ENCODE measurements around the gene NDUFAB1.

The NDUFAB1 gene

DNA sequence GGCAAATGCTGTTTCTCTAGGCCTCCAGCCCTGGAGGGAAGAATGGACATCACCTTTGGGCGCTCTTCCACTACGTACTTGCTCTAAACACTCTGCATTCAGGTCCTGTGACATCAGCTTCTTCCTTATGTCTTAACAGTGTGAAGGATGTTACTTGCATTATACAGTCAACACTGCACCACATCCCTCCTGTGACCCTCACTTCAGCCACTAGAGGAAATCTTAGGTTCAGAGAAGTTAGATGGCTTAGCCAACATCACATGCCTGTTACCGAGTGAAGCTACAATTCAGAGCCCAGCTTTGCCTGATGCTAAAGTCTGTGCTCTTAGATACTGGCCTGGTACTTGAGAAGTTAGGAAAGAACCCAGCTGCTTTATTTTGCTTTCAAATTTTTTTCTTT is 20.3 kb downstream of the NDUFAB1 start:
- H3K27ac ChIP-seq: no peak overlapping the region
- DNase-seq (ENCODE audit: low spot score): no peak
- TF ChIP-seq, protein P1, sequence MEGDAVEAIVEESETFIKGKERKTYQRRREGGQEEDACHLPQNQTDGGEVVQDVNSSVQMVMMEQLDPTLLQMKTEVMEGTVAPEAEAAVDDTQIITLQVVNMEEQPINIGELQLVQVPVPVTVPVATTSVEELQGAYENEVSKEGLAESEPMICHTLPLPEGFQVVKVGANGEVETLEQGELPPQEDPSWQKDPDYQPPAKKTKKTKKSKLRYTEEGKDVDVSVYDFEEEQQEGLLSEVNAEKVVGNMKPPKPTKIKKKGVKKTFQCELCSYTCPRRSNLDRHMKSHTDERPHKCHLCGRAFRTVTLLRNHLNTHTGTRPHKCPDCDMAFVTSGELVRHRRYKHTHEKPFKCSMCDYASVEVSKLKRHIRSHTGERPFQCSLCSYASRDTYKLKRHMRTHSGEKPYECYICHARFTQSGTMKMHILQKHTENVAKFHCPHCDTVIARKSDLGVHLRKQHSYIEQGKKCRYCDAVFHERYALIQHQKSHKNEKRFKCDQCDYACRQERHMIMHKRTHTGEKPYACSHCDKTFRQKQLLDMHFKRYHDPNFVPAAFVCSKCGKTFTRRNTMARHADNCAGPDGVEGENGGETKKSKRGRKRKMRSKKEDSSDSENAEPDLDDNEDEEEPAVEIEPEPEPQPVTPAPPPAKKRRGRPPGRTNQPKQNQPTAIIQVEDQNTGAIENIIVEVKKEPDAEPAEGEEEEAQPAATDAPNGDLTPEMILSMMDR (conservative IDR thresholded peaks at IDR 0.05; ENCODE audit: low read depth): no peak
- POLR2A ChIA-PET (ENCODE audit: low non-redundant PET): no interaction called here
- CTCF ChIA-PET: no interaction called here

DNA sequence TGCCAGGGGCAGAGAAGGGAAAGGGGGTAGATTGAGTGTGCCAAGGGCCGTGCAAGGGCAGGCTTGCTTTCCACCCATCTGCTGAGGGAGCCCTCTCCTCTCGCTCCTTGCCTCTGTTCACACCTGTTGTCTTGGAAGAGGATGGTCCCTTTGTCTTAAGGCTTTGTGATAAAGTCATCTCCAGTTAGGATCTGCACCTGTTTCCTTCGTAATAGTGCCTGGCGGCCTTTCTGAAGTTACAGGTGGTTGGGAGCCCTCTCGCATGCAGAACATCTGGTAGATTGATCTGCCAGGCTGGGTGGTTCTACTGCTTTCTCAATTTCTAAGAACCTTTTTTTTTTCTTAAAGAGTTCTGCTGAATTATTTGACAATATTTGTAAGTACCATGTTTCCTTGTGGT is 22.3 kb downstream of the NDUFAB1 start:
- POLR2A ChIA-PET (ENCODE audit: low non-redundant PET): no interaction called here
- DNase-seq (ENCODE audit: low spot score): no peak
- TF ChIP-seq, protein P1 (conservative IDR thresholded peaks at IDR 0.05; ENCODE audit: low read depth): no peak
- CTCF ChIA-PET: no interaction called here
- no peak overlapping the region for H3K27ac ChIP-seq

DNA sequence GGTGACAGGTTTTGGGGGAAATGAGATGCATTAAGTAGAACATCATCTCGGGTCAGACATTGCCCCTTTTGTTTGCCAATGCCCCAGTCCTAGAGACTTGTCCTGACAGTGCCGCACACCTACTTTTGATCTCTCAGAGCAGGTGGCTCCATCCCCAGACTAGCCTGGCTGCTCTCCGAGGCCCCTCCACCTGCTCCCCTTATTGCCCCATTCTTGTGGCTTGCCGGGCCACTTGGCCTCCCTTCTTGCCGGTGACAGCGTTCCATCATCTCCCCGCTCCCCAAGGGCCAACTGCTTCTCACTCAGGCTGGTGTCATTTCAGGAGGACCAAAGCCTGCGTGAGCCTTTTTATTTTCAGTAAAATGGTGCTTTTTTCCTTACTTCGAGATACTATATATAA is 23.7 kb downstream of the NDUFAB1 start:
- TF ChIP-seq, protein P1 (conservative IDR thresholded peaks at IDR 0.05; ENCODE audit: low read depth): no peak
- no peak overlapping the region for H3K27ac ChIP-seq
- ChIA-PET CTCF (no interaction called here), POLR2A (ENCODE audit: low non-redundant PET) (no interaction called here)
- DNase-seq (ENCODE audit: low spot score): no peak

DNA sequence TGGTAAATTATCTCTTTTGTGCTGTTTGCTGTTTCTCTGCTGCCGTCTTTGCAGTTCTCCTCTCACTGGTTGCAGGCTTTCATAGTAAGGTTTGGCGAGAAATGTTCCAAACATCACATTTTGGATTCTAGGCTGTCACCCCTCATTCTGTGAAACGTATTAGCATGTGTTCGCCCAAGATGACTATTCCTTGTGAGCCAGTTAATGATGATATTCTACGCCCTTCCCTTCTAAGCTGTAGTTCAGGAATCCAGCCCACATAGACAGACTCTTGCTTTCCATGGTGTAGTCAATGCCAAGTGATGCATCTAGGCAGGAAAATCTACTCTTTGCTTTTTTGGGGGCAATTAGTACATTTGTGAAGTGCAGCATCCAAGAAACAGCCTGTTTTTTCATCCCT is 24.2 kb downstream of the NDUFAB1 start:
- TF ChIP-seq, protein P1 (conservative IDR thresholded peaks at IDR 0.05; ENCODE audit: low read depth): no peak
- H3K27ac ChIP-seq: no peak overlapping the region
- no peak for DNase-seq (ENCODE audit: low spot score)
- ChIA-PET POLR2A (ENCODE audit: low non-redundant PET) (no interaction called here), CTCF (no interaction called here)

DNA sequence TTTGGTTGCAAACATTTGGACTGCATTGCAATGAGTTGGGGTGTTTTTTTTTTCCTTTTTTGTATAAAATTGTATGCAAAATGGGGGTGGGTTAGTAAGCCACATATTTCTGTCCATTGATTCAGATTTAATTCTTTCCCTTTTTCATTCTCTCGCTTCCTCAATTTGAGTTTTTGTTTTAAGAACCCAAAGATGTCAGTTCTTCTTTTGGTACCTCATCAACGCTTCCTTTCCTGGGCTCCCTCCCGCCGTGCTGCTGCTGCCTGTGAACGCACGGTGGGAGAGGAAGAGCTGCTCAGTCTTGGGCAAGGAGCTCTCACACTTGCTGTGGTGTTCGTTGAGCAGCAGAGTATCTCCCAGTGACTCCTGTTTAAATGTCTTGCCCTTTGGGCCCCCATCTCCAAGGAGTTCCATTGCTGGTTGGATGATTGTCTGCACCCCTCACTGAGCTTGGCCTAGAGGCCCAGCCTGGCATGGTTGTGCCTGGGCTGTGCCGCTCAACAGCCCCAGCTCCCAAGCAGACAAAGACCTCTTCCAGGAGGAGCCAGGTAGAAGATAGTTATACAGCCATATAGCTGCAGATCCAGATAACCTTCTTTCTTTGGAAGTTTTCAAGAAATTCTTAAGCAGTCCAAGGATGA is 25.0 kb downstream of the NDUFAB1 start:
- TF ChIP-seq, protein P1 (conservative IDR thresholded peaks at IDR 0.05; ENCODE audit: low read depth): no peak
- DNase-seq (ENCODE audit: low spot score): no peak
- ChIA-PET POLR2A (ENCODE audit: low non-redundant PET) (no interaction called here), CTCF (interaction anchor here (0.7 kb wide), 1 partner anchor 134 kb away, joined by 3 read pairs; no protein-coding TSS in a partner anchor)
- no peak overlapping the region for H3K27ac ChIP-seq

DNA sequence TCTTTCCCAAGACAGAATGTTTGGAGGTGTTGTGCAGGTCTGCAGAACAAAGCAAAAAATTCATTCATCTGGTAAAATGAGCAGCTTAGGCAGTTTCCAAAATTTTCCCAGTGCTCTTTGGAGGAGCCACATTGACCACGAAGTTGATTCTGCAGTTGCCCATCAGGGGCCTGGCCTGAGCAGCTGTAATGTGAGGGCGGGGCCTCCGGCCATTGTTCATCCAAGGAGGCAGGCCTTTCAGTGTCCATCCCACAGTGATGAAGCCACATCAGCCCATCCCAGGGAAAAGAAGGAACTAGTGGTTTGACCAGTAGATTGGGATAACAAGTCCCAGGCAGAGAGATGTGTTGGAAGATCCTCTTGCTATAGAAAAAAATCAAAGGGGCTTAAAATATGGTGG is 28.5 kb downstream of the NDUFAB1 start:
- TF ChIP-seq, protein P1 (conservative IDR thresholded peaks at IDR 0.05; ENCODE audit: low read depth): no peak
- no peak overlapping the region for H3K27ac ChIP-seq
- CTCF ChIA-PET: interaction anchor here (0.5 kb wide), 1 partner anchor 156 kb away, joined by 3 read pairs; no protein-coding TSS in a partner anchor
- DNase-seq (ENCODE audit: low spot score): no peak
- POLR2A ChIA-PET (ENCODE audit: low non-redundant PET): no interaction called here

Data from RWPE1 (cell line).